AG08396 (cell line): Measurements from ENCODE around the gene LARGE2.
A peak's percentile ranks its signal among the peaks of the same experiment; 100 is the strongest.
"Not testable (repeated sequence)": the region's sequence is repeated elsewhere in the genome, so short reads cannot be mapped to it uniquely, and the experiment has no call there.

Experiments
- DNase-seq: peaks from one replicate; pipeline ENCODE4 v3.0.0; 2012; ENCODE audit warnings: low spot score, mixed read lengths

The LARGE2 gene

DNA sequence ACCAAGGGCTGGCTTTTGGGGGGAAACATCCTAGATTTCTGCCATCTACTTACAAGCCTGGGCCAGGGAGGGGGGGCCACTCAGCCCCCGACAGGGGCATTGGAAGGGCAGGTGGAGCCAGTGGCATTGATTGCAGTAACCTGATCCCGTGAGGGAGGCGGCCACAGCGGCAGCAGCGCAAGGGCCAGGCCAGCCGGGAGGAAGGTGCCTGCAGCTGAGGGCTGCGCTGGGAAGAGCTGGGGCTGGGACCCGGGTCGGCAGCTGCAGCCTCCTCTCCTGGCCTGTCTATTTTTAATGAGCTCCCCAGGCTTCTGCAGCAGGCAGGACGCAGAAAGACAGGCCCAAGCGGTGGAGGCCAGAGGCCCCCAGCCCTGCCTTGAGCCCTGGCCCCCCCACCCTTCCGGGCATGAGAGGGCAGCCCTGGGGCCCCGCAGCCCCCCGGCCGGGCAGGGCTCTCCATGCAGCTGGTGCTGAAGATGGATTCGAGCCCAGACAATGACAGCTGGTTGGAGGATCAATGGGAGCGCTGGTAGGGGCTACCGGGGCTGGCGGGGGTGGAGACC, 26.0 kb upstream of the LARGE2 start:
- DNase-seq = no peak

GRCh38 chr11:45897556-45897955, 24.9 kb upstream of the LARGE2 start:
- no peak for DNase-seq

- DNase-seq = no peak
These were observed 23.4 kb upstream of the LARGE2 start for GRCh38 chr11:45899086-45899447.

DNA sequence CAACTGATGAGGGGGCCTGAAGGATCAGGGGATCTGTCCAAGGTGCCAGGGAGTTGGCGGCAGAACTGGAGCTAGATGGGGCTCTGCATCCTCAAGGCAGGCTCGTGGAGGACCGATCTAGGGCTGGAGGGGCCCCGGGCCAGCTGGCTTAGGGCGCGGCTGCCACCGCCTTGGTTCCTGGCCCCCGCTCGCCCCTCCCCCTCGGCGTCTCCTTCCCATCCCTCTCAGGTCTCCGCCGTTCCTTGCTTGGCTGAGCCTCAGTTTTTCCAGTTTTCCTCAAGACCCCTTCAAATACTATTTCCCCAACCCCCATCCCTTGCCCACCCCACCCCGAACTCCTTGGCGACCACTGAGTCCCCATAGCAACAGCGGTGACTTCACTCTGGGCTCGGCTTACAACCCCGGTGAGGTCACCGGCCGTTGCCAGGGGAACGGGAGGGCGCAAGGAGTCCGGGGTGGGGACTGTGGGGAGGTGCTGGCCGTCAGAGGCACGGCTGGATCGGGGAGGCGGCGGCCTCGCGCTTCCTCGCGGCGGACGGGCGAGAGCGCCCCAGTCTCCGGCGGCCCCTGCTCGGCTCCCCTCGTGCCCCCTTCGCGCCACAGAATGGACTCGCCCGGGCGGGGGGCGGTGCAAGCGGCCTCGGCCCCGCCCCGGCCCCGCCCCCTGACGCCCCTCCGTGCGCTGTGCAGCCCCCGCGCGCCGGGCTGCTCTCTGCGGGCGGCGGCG, 22.8 kb upstream of the LARGE2 start:
- peak; percentile 97 for DNase-seq

DNA sequence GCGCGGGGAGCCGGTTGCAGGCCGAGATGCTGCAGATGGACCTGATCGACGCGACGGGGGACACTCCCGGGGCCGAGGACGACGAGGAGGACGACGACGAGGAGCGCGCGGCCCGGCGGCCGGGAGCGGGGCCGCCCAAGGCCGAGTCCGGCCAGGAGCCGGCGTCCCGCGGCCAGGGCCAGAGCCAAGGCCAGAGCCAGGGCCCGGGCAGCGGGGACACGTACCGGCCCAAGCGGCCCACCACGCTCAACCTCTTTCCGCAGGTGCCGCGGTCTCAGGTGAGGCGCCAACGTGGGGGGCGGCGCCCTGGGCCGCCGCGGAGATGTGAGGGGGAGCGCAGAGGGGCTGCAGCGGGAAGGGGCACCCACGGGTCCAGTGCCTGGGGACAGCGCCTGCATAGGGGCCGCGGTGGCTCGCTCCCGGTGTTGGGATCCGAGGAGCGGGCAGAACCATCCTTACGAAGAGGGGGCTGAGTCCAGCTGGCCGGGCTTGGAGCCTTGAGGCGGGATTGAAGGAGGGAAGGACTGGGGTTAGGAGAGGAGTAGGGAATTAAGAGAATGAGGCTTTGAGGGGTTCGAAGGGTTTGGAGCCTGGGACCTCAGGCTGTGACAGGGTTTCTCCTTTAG, 22.2 kb upstream of the LARGE2 start:
- not testable (repeated sequence) for DNase-seq

DNA sequence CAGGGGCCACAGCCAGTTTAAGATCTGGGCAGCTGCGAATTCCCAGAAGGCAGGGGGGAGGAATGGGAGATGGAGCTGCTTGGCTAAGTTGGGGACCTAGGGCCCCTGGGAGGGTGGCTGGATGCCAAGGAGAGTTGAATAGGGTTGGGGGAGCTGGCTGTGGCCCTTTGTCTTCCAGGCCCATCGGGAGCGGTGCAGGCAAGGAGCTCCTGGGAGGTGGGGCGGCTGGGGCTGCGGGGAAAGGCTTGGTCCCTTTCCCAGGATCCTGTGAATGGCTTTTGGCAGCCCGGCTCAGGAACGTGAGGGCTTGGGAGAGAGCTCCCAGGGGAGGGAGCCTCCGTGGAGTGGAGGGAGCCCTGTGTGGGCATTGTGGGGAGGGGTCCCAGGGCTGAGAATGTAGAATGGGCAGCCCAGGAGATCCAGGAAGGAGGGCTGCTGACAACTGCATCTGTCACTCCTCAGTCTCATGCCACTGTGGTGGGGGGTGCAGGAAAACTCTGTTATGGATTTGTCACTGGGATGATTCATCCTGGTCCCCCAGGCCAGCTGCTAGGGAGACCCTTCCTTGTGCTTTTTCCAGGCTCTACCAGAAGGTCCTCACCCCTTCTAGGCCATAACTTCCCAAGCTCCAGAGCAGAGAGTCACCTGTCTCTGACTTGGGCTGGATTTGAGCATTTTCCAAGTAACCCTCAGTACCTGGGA, 21.4 kb upstream of the LARGE2 start:
- no peak for DNase-seq

DNA sequence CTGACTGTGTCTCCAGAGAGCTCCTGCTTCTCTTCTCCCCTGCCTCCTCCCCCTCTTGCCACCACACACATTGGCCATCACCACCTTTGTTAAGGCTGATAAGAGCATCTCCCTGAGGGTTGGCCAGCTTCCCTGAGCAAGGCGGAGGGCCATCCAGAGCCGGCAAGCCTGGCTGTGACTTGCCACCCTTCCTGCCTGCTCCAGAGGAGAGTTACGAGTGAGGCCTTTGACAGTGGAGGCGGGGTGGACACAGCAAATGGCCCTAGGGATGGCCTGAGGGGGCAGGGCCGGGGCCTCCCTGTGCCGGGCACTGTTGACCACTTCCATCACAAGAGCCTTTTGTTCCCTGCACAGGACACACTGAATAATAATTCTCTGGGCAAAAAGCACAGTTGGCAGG, 20.8 kb upstream of the LARGE2 start:
- no peak for DNase-seq

- no peak for DNase-seq
These were observed 19.7 kb upstream of the LARGE2 start for GRCh38 chr11:45902452-45903380.

DNA sequence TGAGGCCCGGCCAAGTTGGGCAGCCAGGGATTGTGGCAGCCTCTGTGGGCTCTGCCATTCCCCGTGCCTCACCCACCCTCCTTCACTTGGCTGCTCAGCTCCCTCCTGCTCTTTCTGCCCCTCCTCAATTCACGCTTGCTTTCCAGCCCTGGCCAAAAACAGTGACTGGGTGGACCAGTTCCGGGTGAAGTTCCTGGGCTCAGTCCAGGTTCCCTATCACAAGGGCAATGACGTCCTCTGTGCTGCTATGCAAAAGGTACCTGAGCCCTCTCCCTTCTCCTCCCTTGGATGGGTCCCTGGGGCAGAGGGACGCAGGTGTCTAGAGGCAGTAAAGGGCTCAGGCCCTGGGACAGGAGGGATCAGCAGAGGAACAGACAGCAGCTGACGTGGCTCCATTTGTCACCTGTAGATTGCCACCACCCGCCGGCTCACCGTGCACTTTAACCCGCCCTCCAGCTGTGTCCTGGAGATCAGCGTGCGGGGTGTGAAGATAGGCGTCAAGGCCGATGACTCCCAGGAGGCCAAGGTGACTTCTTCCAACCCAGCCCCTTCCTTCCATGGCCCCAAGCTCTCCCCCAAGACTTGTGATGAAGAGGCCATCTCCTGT, 18.0 kb upstream of the LARGE2 start:
- no peak for DNase-seq

DNA sequence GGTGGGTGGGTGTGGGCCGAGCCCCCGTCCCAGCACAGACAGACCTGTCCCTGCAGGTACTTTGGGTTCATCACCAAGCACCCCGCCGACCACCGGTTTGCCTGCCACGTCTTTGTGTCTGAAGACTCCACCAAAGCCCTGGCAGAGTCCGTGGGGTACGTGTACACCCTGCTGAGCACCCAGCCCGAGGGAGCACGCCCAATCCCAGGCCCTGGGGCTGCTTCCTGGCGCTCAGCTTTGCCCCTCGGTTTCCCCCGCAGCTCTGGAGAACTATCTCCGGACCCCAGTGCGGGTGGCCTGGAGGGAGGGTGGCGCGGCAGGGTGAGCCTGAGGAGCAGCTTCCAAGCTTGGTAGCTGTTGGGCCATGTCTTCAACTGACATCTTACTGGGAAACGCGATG, 17.4 kb upstream of the LARGE2 start:
- no peak for DNase-seq

DNA sequence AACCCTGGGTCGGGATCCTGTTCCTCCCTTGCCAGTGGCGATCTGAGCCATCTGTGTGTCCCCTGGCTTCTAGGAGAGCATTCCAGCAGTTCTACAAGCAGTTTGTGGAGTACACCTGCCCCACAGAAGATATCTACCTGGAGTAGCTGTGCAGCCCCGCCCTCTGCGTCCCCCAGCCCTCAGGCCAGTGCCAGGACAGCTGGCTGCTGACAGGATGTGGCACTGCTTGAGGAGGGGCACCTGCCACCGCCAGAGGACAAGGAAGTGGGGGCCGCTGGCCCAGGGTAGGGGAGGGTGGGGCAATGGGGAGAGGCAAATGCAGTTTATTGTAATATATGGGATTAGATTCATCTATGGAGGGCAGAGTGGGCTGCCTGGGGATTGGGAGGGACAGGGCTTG, 16.9 kb upstream of the LARGE2 start:
- DNase-seq = not testable (repeated sequence)

DNA sequence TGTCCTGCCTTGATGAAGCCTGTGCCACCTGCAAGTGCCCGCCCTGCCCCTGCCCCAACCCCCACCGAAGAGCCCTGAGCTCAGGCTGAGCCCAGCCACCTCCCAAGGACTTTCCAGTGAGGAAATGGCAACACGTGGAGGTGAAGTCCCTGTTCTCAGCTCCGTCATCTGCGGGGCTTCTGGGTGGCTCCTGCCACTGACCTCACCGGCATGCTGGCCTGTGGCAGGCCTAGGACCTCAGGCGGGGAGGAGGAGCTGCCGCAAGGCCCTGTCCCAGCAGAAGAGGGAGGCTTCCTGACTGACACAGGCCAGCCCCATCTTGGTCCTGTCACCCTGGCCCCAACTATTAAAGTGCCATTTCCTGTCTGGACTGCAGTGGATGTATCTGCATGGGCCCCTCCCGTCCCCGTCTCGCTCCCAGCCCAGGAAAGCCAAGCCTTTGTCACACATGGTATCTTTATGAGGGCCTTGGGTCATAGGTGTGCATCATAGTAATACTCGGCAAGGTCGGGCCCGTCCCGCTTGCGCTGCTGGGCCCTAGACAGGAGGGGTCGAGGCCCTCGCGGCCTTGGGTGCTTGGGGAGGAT, 16.3 kb upstream of the LARGE2 start:
- no peak for DNase-seq

DNA sequence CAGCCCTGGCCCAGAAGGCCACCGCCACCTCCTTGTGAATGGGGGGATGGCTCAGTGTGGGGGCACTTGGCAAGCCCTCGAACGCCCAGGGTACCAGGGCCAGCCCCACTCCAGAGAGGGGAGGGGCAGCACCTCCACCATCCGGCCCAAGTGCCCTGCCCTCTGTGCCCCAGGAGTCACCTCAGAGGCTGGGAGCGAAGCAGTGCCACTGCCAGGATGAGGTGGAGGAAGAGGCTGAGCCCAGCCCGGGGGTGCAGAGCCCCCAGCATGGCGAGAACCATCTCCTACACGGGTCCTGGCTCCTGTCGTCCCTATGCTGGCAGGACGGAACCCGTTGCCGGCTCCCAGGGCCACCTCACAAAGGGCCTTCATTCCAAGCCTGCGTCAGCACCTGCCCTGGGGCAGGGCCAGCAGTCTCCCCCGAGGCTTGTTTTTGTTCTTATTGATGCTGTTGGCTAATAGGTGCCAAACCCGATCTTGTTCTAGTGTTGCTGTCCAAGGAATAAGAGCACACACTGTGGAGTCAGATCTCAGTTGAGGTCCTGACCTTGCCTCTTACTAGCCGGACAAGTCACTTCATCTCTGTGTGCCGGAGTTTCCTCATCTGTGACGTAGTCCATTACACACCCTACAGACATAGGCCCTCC, 15.4 kb upstream of the LARGE2 start, which contains the start of gene FREY1:
Gene FREY1, minus strand, starts transcription at position 307 of the 647 bp plus-strand sequence. Its CDS starts 26 bp downstream, at position 281.
- DNase-seq = no peak

GRCh38 chr11:45907911-45908370, 14.5 kb upstream of the LARGE2 start:
- no peak for DNase-seq

DNA sequence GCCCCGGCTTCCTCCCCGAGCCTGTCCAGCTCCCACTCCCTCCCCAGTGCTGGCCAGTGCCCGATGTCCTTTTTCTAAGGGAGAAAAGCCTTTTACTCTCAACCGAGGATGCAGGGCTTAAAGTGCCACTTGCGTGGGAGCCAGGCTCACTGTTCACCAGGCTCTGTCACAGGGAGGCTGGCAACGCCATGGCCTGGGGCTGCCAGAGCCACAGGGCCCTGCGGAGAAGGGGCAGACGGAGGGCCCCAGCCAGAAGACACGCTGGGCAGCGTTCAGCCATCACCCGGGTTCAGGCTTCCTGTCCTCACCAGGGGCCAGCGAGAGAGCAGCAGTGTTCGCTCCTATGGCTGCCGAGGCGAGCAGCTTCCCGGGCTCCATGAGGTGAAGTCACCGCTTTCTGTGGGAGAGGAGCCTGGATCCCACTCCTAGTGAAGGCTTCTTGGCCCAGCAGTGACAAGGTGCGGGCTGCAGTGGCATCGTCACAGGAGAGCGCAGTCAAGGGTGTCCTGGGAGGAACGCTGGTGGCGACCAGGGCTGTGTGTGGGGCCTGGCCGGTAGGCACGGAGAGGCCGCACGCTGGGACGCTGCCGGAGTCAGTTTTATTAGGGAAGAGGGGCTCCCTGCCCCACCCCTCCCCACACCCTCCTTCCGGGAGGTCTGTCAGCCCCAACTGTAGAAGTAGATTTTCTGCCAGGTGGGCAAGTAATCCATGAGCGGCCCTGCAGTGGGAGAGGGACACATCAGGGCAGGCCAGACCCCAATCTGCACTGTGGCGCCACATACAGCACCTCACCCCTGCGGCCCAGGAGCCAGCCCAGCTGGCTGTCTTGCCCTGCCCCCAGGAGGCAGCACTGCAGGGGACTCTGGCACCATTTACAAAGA, 12.6 kb upstream of the LARGE2 start:
- DNase-seq = no peak

DNA sequence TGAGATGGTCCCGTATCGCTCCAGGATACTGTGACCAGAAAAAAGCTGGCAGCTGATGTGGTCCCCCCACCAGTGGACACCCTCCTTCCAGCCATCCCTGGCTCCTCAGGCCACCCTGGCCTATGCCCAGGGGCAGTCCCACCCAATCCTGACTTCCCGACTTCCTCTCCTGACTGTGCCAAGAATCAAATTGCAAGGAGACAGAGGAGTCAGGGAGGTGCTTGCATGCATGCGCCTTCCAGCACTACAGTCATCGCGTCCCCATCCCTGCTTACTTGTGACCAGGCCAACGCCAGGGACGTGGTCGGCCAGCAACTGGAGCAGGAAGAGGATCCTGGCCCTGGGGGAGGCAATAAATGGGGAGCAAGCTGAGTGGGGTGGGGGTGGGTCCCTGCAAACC, 11.8 kb upstream of the LARGE2 start:
- no peak for DNase-seq

- DNase-seq = no peak
These were observed 8.9 kb upstream of the LARGE2 start for GRCh38 chr11:45913514-45913913.

- no peak for DNase-seq
These were observed 8.4 kb upstream of the LARGE2 start for GRCh38 chr11:45913942-45914635.

DNA sequence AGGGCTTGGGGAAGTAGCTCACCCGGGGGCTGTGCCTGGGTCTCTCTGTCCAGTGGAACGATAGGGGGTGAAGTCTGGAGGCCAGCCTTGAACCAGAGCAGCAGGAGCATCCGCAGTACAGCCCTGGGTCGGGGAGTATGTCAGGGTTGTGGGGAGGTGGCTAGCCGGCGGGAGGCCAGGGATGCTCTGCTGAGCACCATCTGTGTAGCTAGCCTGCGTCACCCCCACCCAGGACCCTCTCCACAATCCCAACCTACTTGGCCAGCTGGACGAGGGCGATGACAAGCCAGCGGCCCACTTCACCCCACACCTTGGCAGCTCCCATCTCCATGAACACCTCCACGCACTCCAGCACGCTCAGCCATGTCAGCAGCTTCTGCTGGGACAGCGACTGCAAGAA, 7.0 kb upstream of the LARGE2 start:
- no peak for DNase-seq
